HS-27A (cell line): Measurements from ENCODE around the gene BABAM2.
"Not testable (repeated sequence)": the region's sequence is repeated elsewhere in the genome, so short reads cannot be mapped to it uniquely, and the experiment has no call there.

Source experiments
- DNase-seq: peaks from one replicate; pipeline ENCODE4 v3.0.0-alpha.2; 2012; ENCODE audit warnings: low read depth, missing footprints

Gene BABAM2

GRCh38 chr2:27890146-27890923 is at the start of gene BABAM2, which contains the start of gene RBKS:
BABAM2 (plus strand) TSS chr2:27890729; CDS start chr2:27894557, 3,828 bp downstream.
RBKS (minus strand) TSS chr2:27890387; CDS start chr2:27890345, 42 bp downstream.
- peak; percentile 66 for DNase-seq

DNA sequence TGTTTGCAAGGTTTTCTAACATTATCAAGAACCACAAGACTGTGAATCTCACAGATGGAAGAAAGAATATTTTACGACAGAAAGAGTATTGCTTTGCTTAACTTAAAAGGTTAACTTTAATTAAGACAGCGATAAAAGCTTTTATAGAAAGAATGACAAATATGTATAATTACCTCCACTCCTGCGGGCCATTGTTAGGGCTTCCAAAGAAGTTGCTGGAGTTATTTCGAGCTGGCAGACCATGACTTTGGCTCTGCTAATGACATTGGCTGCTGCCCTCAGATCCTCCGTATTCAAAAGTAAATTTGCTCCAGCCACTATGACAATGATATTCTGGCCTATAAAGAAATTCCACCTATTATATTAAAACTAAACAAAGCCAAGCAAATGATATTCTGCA is 47.6 kb upstream of the BABAM2 start:
- no peak for DNase-seq

DNA sequence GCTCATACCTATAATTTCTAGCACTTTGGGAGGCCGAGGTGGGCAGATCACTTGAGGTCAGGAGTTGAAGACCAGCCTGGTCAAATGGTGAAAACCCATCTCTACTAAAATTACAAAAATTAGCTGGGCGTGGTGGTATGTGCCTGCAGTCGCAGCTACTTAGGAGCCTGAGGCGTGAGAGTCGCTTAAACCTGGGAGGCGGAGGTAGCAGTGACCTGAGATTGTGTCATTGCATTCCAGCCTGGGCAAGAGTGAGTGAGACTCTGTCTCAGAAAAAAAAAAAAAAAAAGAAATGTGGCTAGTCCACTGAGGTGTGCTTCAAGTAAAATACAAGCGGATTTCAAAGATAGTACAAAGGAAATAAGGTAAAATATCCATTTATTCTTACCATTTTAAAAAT is 46.5 kb upstream of the BABAM2 start:
- DNase-seq = no peak

GRCh38 chr2:27844821-27845255 is 45.7 kb upstream of the BABAM2 start:
- no peak for DNase-seq

DNA sequence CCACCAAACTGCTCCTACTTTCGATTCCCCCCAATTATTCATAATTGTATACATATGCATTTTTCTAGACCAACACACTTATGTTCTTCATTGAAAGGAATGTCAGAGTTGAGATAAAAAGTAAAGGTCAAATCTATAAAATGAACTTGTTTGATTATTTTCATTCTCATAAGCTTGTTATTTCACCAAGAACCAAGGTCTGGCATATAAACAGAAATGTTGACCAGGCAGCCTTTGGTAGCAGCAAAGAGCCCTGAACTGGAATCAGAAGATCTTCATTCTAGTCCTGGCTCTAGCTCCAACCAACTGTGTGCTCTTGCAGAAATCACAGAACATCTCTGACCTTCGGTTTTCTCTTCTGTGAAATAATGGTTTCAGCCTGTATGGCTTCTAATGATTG is 43.2 kb upstream of the BABAM2 start:
- no peak for DNase-seq

- no peak for DNase-seq
Observed at GRCh38 chr2:27849558-27850205, 40.8 kb upstream of the BABAM2 start.

GRCh38 chr2:27852691-27853090 is 37.8 kb upstream of the BABAM2 start:
- no peak for DNase-seq

DNA sequence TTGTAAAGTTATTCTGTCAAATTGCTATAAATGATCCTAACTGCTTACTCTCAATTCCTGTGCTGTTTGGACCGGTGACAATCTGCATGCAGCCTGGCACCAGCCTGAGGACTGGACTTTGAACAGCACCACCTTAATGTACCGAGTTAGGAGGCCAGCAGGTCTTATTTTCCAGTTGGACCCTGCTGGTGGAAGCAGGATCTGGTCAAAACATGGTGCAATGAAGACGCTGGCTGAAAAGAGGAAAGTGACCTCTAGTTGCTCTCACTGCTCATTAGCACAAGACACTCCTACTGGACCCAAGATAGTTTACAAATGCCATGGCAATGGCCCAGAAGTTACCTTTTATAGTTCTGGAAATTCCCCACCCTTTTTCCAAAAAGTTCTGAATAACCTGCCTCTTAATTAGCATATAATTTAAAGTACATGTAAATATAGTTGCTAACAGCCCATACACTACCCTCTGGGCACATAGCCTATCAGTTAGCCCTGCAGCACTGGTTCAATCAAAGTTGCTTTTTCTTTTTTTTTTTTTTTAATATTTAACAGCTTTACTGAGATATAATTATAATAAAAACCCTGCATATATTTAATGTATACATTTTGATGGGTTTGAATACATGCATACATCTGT is 36.2 kb upstream of the BABAM2 start:
- no peak for DNase-seq

GRCh38 chr2:27855476-27855875 is 35.1 kb upstream of the BABAM2 start:
- DNase-seq = no peak

GRCh38 chr2:27856386-27856785 is 34.1 kb upstream of the BABAM2 start:
- DNase-seq = no peak

- no peak for DNase-seq
Observed at GRCh38 chr2:27856956-27857355, 33.6 kb upstream of the BABAM2 start.

GRCh38 chr2:27857417-27858172 is 32.9 kb upstream of the BABAM2 start:
- no peak for DNase-seq

DNA sequence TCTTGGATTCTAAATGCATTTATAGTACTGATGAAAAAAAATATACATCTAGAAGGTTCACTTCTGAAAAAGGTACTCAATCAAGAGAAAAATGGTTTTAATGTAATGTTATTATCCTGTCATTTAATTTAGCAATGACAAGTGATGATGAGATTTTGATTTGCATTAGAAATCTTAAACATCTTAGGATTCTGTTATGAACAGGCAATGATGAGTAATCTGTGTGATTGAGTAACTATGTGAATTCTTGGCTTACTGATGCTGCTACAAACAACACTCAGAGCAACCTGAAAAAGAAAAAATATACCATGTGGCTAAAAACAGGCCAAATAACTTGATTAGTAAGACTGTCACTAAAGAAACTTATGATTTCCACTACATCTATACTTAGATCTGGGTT is 30.4 kb upstream of the BABAM2 start:
- DNase-seq = peak; percentile 38

DNA sequence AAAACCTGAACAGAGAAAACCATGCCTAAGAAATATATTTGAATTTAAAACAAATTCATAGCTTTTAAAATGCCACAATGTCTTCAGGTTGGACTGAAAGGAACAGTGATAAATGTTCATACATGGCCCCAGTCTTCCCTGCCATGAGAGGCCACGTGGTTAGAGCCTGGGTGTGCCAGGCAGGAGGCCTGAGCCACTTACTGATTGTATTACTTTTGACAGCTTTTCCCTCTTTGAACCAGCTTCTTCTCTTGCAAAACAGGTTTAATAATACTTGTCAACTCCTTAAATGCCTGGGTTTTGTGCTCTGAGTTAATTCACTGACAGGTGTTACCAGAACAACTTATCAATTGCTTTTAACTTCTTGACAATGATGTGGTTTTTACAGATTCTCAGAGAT is 27.4 kb upstream of the BABAM2 start:
- no peak for DNase-seq

- DNase-seq = not testable (repeated sequence)
Observed at GRCh38 chr2:27863955-27864354, 26.6 kb upstream of the BABAM2 start.

DNA sequence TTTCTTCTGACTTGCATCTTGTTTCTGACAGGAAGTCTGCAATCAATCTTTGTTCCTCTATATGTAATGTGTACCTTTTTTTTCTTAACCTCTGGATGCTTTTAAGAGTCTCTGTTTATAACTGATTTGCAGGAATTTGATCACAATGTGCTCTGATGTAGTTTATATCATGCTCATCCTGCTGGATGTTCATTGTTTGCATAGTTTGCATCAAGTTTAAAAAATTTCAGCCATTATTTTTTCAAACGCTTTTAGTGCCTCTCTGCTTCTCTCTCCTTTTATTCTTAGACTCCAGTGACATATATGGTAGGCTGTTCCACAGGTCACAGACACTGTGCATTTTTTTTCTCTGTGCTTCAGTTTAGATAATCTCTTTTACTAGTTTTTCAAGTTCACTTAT is 24.3 kb upstream of the BABAM2 start:
- no peak for DNase-seq

DNA sequence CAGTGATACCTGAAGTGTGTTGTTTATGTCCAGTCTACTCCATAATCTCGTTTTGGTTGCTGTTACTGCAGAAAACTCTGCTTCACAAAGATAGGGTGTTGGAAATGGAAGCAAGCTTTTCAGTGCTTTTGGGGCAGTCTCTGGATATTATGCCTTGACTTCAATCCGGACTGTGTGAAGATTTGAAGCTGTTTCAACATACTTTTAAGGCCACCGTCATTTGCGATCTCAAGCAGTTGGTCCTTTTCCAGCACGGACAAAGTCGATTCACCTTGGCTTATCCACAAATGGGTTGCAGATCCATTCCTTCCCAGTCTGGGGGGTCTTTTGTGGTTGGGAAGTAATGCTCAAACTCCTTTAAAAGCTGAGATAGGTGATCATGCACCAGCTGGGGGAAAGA is 20.8 kb upstream of the BABAM2 start:
- DNase-seq = no peak

- DNase-seq = no peak
Observed at GRCh38 chr2:27870724-27871123, 19.8 kb upstream of the BABAM2 start.

- DNase-seq = no peak
Observed at GRCh38 chr2:27871802-27872201, 18.7 kb upstream of the BABAM2 start.

DNA sequence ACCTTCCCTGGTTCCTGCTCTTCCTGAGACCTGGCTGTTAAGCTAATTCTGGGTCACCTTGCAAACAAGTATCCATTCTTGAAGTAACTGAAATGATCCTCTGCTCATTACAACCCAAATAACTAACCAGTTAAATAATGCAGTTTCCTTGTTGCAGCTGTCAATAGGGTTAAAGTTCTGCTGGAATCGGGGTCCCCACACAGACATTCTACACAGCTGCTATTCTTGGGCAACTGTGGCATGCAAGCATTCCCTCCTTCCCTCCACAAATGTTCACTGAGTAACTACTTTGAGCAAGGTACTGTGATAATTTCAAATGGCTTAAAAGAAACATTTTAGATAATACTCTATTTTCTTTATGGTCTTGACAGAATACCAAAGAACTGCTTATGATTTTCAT is 17.4 kb upstream of the BABAM2 start:
- DNase-seq = no peak

DNA sequence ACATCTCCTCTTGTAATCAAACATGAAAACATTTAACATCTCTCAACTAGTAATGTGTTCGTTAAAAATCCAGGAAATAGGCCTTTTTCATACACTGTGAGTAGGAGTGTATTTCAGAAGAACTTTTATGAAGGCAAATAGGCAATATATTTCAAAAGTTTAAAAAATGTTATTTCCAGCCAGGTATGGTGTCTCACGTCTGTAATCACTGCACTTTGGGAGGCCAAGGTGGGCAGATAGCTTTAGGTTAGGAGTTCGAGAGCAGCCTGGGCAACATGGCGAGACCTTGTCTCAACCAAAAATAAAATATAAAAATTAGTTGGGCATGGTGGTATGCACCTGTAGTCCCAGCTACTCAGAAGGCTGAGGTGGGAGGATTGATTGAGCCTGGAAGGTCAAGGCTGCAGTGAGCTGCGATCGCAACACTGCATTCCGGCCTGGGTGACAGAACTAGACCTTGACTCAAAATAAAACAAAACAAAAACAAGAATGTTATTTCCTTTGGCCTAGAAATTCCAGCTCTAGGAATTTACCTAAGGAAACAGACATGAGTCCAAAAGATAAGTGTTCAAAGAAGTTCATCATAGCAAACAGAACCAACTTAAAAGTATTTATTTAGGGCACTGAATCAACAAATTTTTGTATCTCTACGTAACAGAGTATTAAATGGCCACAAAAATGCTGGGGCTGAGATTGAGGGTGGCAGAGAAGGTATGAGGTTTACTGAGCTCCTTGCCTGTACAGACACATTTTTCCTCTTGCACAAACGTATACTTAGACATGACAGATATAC is 15.2 kb upstream of the BABAM2 start:
- no peak for DNase-seq

DNA sequence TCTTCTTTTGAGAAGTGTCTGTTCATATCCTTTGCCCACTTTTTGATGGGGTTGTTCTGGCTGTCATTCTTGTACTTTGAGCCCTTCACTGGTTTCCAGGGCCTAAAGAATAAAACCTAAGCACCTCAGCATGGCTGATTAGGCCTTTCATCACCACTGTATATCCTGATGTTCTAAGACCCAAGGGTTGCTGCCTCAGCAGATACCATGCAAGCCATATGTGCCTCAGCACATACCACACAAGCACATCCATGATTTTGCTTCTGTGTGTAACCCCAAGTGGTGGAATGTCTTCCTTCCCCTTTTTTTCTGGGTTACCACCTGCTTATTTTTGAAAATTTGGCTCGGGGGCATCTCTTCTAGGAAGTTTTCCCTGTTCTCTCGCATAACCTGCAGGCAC is 11.7 kb upstream of the BABAM2 start:
- no peak for DNase-seq
